Activated CD8-positive, alpha-beta memory T cell treated with anti-CD3 and anti-CD28 coated beads for 36 hours (primary cell): ENCODE measurements around the gene PTBP1. TPM values are rescaled to one million over a fixed set of nuclear protein-coding genes. Genes with fewer than 3 reads are reported as not detected.

Experiments
- CTCF ChIA-PET: fragments of 350-600 bp; sonication (Branson Sonifier 250); formaldehyde crosslinking; loops from one replicate; lab custom pipeline; 2021; ENCODE audit warnings: antibody characterized with exemption; lab: Charles Lee
- POLR2A ChIA-PET: fragments of 350-600 bp; sonication (Branson Sonifier 250); formaldehyde crosslinking; loops from one replicate; lab custom pipeline; 2021; ENCODE audit warnings: antibody characterized with exemption; lab: Charles Lee
- total RNA-seq, 2 experiments: library from RNA; stranded (reverse); gene quantifications; one replicate each; pipeline ENCODE4 v1.2.3, GENCODE V29; 2021

PTBP1 gene
- total RNA-seq, 2 experiments from 2014 or later: 872 to 908 TPM

DNA sequence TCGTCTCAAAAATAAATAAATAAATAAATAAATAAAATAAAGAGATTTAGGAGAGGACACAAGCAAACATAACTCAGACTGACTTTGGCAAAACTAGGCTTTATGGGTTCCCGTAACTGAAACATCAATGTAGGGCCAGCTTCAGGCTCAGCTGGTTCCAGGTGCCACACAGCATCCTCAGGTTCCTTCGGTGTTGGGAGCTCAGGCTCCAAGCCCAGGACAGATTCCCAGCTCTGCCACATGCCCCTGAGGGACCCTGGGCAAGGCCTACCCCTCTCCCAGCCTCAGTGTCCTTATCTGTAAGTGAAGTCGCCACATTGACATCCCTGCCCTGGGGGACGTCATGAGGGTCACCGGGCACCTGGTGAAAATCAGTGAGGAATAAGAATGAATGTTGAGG, 27.6 kb upstream of the PTBP1 start:
- CTCF ChIA-PET: interaction anchor here (0.6 to 1.3 kb wide), 12 partner anchors 9 to 1056 kb away, joined by 3 to 8 read pairs (median 4); partner anchors contain the start of gene WDR18
- POLR2A ChIA-PET: interaction anchor here (0.7 kb wide), 1 partner anchor 138 kb away, joined by 4 read pairs; no protein-coding TSS in a partner anchor

DNA sequence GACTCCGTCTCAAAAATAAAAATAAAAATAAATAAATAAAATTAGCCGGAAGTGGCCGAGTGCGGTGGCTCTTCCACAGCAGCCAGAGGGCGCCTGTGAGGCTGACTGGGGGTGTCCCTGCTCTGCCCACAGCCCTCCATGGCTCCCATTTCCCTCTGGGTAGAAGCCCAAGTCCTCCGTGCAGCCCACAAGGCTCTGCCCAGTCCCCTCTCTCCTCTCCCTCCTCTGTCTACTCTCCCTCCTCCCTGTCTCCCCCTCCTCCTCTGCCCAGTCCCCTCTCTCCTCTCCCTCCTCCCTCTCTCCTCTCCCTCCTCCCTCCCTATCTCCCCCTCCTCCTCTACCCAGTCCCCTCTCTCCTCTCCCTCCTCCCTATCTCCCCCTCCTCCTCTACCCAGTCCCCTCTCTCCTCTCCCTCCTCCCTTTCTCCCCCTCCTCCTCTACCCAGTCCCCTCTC, 25.9 kb upstream of the PTBP1 start:
- POLR2A ChIA-PET: no interaction called here
- CTCF ChIA-PET: interaction anchor here (1.0 to 1.2 kb wide), 2 partner anchors 30 to 88 kb away, joined by 3 read pairs; partner anchors contain the start of gene CFD

DNA sequence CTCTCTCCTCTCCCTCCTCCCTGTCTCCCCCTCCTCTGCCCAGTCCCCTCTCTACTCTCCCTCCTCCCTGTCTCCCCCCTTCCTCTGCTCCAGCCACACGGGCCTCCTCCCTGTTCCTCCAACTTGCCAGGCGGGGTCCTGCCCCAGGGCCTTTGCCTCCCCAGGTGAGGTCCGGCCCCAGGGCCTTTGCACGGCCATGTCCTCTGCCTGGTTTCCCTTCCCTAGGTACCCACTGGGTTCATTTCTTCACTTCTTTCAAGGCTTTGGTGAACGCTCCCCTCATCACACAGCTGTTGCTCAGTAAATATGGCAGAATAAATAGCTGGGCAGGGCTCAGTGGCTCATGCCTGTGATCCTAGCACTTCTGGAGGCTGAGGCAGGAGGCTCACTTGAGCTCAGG, 25.2 kb upstream of the PTBP1 start:
- POLR2A ChIA-PET: no interaction called here
- CTCF ChIA-PET: interaction anchor here (0.6 to 0.7 kb wide), 2 partner anchors 61 to 85 kb away, joined by 3 read pairs; no protein-coding TSS in a partner anchor

DNA sequence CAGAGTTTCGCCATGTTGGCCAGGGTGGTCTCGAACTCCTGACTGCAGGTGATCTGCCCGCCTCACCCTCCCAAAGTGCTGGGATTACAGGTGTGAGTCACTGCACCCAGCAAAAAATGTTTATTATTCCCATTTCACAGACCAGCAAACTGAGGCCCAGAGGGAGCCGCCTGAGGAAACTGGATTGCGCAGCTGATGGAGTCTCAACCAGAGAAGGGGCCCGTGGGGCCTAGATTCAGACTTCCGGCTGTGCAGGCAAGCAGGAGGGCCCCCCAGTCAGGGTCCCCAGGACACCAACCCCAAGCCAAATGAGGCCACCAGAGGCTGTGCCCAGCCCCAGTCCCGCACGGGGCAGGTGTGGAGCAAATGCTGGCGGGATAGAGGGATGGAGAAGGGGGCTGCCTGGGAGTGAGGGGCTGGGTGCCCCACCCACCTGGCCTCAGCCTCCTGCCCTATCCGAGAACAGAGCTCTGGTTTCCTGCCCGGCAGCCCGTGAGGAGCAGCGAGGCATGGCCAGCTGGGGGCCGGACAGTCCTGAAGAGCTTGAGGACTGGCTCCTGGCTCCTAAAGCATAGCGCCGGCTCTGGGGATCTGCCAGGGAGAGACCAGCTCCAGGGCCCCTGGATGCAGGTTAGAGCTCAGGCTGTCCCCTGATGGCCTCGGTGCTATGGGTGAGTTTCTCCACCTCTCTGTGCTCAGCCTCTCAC, 24.4 kb upstream of the PTBP1 start:
- POLR2A ChIA-PET: no interaction called here
- CTCF ChIA-PET: interaction anchor here (0.7 kb wide), 1 partner anchor 152 kb away, joined by 3 read pairs; no protein-coding TSS in a partner anchor

DNA sequence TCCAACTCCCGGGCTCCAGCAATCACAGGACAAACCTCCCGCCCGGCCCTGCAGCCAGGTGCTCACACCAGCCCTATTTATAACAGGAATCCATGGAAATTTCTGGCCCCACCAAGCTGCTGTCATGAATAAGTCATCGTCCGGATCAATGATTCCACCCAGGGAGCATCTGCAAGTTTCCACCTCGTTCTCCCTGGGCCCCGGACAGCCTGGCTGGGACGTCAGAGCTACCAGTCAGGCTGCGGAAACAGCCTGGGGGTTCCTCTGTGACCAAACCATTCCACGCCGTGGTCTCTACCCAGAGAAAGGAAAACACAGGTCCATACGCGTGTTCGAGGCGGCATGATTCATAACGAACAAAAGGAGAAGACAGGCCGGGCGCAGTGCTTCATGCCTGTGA, 20.7 kb upstream of the PTBP1 start:
- POLR2A ChIA-PET: no interaction called here
- CTCF ChIA-PET: no interaction called here

DNA sequence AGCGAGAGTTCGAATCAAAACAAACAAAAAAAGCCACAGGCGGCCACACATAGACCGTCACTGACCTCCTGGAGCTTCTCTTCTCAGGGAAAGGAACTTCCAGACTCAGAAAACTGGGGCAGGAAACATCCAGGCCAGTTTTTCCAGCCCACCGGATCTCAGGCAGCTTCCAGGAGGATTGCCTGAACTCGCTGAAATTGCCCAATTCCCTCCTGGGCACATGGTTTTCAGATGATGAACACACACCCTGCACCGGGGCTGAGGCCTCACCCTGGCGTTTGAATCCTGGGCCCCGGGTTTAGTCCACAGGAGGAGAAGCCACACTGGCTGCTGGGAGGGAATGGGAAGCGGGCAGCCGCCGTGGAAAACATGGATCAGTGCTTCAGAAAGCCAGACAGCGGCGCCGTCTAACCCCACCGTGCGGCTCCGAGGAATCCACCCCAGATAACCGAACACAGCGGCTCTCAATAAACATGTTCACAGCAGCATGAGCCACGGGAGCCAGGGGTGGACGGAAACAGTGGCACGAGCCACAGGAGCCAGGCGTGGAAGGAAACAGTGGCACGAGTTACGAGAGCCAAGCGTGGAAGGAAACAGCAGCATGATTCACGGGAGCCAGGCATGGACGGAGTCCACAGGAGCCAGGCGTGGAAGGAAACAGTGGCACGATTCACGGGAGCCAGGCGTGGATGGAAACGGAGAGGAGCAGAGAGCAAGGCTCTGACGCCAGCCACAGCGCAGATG, 18.2 kb upstream of the PTBP1 start:
- ChIA-PET POLR2A (interaction anchor here (0.7 kb wide), 1 partner anchor 228 kb away, joined by 7 read pairs; no protein-coding TSS in a partner anchor), CTCF (no interaction called here)

DNA sequence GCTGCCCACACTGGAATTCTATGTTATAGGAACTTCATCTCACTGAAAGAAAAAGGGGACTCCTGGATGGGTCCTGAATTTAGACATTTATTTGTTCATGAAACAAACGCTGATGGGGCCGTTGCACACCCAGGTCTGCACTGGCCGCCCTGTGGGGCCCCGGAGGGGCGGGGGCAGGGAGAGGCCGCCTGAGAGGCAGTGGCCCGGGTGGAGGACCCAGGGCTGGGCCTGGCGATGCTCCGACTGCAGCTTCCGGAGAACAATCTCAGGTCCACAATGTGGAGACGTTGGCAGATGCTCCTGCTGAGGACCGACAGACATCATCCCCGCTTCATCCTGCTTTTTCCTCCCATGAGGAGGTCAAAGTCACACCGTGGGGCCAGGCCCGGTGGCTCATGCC, 16.3 kb upstream of the PTBP1 start:
- CTCF ChIA-PET: no interaction called here
- POLR2A ChIA-PET: no interaction called here

DNA sequence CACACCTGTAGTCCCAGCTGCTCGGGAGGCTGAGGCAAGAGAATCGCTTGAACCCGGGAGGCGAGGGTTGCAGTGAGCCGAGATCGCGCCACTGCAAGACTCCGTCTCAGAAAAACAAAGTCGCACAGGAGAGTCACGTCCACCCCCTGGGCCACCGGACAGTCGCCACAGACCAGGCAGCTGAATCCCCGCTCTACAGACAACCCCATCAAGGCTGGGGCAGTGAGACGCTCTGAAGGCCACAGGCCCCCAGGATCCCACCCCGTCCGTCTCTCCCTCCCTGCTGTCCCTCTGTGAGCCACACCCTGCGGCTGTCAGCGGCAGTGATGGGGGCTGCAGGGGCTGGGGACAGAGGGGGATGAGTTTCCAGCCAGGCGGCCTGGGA, 15.5 kb upstream of the PTBP1 start:
- CTCF ChIA-PET: no interaction called here
- POLR2A ChIA-PET: no interaction called here

DNA sequence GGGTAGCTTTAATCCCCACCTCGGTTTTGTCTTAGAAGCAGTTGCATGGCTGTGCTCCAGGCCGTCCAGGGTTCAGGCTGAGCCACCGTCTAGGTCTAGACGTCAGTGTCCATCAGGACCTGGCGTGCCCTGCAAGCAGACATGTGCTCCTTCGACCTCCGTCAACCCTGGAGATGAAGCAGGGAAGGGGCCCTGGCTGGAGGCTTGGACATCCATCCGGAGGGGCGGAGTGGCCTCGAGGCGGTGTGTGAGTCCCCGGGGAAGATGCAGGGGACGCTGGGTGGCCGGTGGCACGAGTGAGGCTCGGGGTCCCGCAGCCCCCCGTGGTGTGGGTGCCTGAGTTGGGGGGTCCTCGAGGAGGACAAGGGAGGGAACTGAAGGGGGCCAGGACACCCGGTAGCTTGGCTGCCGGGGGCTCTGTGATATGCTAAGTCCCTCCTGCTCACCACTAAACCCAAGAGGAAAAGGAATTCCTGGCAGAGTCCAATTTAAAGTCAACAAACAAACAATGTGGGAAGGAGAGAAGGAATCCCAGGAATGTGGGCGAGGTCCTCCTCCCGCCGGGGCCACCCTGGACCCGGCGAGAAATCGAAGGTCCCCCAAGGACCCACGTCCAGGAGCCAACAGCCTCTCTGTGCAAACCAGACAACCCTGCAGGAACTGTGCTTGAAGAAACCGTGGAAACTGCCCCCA, 14.9 kb upstream of the PTBP1 start:
- POLR2A ChIA-PET: no interaction called here
- CTCF ChIA-PET: no interaction called here

DNA sequence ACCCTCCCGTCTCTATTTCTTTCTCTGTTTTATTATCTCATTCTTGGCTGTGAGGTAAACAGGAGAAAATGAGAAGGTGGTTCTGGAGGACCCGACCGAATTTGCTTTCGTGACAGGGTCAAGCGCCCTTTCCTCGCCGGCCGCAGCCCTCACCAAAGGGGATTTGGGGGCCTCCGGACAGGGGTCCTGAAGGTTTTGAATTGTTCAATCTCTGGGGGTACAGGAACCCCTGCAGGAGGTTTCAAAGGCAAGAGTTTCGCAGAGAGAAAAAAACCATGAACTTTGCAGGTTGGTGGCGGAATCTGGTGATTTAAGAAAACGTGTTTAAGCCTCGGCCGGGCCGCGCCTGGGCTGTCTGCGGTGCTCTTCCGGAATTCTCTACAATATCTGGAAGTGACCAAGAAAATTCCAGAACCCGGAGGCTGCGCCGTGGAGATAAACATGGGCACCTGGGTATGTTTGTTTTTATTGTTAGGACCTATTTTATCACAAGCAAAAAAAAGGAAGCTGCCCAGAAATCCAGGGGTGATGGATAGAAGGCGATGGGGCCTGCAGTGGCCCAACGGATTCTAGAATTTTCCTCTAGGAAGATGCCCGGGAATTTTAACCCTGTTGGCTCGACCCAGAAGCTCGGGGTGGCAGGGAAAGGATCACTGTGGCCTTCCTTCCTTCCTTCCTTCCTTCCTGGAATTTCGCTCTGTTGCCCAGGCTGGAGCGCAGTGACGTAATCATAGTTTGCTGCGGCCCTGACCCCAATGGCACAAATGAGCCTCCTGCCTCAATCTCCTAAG, 14.2 kb upstream of the PTBP1 start:
- CTCF ChIA-PET: no interaction called here
- POLR2A ChIA-PET: no interaction called here

DNA sequence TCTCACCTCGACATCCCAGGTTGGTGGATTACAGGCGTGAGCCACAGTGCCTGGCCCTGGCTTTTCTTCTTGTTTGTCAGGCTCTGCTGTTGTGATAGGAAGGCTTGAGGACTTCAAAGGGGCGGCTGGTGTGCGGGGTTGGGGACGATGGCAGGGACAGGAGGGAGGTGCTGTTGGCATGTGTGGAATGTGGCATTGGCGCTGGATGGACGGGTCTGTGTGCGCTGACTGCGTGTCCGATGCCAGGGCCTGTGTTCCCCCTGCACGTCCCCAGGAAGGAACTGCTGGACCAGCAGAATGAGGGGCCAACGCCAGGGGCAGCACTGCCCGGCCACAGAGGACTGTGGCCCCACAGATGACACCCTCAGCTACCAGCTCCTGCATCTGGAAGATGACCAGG, 12.7 kb upstream of the PTBP1 start:
- CTCF ChIA-PET: interaction anchor here (1.1 kb wide), 1 partner anchor 74 kb away, joined by 3 read pairs; no protein-coding TSS in a partner anchor
- POLR2A ChIA-PET: no interaction called here

DNA sequence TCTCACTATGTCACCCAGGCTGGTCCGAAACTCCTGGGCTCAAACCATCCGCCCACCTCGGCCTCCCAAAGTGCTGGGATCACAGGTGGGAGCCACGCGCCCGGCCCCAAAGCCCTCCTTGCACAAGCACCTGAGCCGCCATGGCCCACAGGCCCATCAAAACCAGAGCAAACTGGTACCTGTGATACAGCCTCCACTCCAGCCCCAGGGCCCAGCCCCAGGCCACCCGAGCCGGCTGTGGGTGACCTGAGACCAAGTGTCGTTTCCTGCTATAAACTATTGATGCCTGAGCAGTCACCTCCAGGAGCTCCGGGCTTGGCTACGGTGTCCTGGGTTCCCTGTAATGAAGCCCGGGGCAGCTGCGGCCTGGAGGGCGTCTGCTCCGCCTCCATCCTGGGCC, 9.7 kb upstream of the PTBP1 start:
- POLR2A ChIA-PET: no interaction called here
- CTCF ChIA-PET: no interaction called here

DNA sequence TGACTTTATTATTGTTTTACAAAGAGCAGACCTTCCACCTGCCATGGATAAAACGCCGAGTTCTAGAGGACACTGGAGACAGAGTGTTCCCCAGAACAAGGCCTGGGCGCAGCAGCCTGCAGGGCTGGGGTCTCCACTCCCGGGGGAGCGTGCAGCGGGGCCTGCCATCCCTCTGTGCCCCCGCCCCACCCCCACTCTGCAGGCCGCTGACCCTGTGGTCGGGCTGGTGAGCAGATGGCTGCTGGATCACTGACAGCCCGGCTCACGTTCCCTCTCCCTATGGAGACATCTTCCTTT, 8.6 kb upstream of the PTBP1 start:
- ChIA-PET POLR2A (no interaction called here), CTCF (no interaction called here)

DNA sequence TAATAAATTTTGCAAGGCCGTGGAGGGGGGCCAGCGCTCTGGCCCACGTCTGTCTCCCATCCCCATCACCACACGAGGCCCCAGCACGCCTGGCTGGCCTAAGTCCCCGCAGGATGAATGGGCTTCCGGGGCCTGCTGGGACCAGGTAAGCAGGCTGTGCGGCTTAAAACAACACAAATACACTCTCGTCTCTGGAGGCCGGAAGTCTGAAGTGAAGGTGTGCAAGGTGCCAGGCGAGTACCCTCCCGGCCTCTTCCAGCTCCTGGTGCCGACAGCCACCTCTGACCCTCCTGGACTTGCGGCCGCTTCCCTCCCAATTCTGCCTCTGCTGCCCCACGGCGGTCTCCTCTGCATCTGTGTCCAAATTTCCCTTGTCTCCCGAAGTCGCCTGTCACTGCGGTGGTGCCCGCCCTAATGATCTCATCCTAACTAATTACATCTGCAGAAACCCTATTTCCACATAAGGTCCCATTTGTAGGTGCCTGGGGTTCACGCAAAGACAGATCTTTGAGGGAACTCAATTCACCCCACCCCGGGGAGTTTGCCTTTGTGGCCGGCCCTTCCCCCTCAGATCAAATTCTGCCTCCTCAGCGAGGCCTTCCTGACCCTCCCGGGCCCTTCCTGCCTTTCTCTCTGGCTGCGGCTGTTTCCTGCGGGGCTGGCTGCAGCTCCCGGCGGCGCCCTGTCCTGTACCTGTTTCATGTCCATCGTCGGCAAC, 8.1 kb upstream of the PTBP1 start:
- POLR2A ChIA-PET: no interaction called here
- CTCF ChIA-PET: no interaction called here

DNA sequence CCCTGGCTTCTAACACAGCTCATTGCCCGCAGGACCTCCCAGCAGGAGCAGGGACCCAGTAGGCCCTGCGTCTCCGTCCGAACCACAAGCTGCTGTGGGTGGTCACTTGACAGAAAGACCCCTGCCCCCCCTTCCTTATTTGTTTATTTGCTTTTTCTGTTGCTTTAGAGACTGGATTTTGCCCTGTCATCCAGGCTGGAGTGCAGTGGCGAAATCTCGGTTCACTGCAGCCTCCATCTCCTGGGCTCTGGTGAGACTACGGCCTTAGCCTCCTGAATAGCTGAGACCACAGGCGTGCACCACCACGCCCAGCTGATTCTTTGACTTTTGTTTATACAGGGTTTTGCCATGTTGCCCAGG, 7.6 kb upstream of the PTBP1 start:
- ChIA-PET CTCF (no interaction called here), POLR2A (no interaction called here)

DNA sequence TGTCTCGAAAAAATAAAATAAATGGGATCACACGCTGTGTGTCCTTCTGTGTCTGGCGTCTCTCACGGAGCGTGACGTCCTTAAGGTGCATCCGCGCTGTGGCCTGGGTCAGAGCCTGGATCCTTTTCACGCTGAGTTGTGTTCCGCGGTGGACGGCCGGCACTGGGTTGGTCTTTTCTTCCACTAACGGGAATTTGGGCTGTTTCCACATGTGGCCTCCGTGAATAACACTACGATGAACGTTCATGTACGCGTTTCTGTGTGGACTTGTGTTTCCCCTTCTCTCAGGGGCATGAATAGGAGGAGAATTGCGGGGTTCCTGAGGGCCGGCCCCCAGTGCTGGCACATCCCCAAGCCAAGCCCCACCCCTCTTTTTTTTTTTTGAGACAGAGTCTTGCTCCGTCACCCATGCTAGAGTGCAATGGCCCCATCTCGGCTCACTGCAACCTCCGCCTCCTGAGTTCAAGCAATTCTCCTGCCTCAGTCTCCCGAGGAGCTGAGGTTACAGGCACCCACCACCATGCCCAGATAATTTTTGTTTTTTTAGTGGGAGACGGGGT, 6.2 kb upstream of the PTBP1 start:
- CTCF ChIA-PET: no interaction called here
- POLR2A ChIA-PET: no interaction called here

DNA sequence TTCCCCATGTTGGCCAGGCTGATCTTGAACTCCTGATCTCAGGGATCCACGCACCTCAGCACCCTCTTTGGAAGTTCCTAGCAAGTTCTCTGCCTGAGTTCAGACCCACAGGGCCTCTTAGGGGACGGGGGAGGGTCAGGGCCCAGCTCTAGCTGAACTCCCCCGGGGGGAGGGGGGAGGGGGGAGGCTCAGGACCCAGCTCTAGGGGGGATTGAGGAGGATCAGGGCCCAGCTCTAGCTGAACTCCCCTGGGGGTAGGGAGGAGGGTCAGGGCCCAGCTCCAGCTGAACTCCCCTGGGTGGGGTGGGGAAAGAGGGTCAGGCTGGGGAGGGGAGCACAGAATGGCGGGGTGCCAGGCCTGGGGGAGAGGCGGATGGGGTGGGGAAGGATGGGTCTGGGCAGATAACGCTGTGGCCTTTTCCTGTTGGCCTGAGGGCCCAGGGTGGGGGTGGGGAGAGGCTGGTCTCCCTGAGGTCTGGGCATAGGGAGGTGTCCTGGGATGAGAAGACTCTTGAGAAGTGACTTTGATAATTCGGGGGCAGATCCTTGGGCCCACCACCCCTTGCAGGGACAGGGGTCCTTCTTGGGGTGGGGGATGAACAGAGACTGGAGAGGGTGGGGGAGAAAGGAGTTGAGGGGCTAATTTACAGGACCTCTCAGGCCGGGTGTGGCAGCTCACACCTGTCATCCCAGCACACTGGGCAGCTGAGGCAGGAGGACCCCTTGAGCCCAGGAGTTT, 5.5 kb upstream of the PTBP1 start:
- ChIA-PET POLR2A (no interaction called here), CTCF (no interaction called here)

DNA sequence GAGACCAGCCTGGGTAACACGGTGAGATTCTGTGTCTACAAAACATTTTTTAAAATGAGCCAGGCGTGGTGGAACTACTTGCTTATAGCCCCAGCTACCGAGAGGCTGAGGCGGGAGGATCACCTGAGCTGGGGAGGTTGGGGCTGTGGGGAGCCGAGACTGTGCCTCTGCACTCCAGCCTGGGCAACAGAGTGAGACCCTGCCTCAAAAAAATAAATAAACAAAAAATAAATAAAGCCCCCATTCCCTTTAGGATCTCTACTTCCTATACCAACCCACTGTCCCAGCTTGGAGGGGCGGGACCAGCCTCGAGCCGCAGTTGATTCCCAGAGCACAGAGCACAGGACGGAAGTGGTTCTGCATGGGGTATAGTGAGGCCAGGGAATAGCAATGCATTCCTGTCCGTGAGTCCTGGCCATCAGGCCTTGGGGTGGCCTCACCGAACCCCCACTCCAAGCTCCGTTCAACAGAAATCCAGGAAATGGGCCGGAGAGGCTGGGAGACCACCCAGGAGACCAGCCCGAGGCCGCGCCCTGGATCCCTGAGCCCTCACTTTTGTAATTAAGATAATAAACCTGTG, 4.9 kb upstream of the PTBP1 start:
- CTCF ChIA-PET: no interaction called here
- POLR2A ChIA-PET: no interaction called here
